WTC11 (cell line): ENCODE data around the gene GRB10. TPM values are rescaled to one million over a fixed set of nuclear protein-coding genes. Genes with fewer than 3 reads are reported as not detected.
"Not testable (repeated sequence)": the region's sequence is repeated elsewhere in the genome, so short reads cannot be mapped to it uniquely, and the experiment has no call there.

Experiments
- ATAC-seq: fragments of 200-7000 bp; cut with Tn5 transposase; 2 replicates; pipeline ENCODE4 v1.10.0; 2021; ENCODE audit warnings: mild to moderate bottlenecking, moderate library complexity
- CTCF ChIA-PET: fragments of 300-600 bp; sonication (Branson Sonifier 250); formaldehyde crosslinking; loops from one replicate; lab custom pipeline; 2021; ENCODE audit warnings: antibody characterized with exemption; lab: Charles Lee
- POLR2A ChIA-PET: fragments of 350-600 bp; sonication (Branson Sonifier 250); formaldehyde crosslinking; loops from one replicate; lab custom pipeline; 2021; ENCODE audit warnings: antibody characterized with exemption; lab: Charles Lee
- DNase-seq: peaks from one replicate; pipeline ENCODE4 v3.0.0; 2021; ENCODE audit warnings: low spot score
- H3K27ac Mint-ChIP-seq: 2 replicates; pipeline ENCODE4 v1.8.0; 2021; ENCODE audit warnings: mixed read lengths
- H3K27me3 Mint-ChIP-seq: 2 replicates; pipeline ENCODE4 v1.8.0; 2021; ENCODE audit warnings: low read depth, mild to moderate bottlenecking, moderate library complexity, mixed read lengths
- H3K36me3 Mint-ChIP-seq: 2 replicates; pipeline ENCODE4 v1.8.0; 2021; ENCODE audit warnings: mixed read lengths
- H3K4me1 Mint-ChIP-seq: 2 replicates; pipeline ENCODE4 v1.8.0; 2022; ENCODE audit warnings: mixed read lengths
- H3K4me3 Mint-ChIP-seq: 2 replicates; pipeline ENCODE4 v1.8.0; 2021; ENCODE audit warnings: mild to moderate bottlenecking, moderate library complexity, mixed read lengths
- H3K9me3 Mint-ChIP-seq: 2 replicates; pipeline ENCODE4 v1.8.0; 2021; ENCODE audit warnings: mixed read lengths
- ATF6 ChIP-seq: sonication (generic); formaldehyde crosslinking; IDR thresholded peaks from 2 replicates; pipeline ENCODE4 v1.8.1; 2023; ENCODE audit warnings: mild to moderate bottlenecking, missing genetic modification reagents
- CDX4 ChIP-seq: fragments of 250-450 bp; sonication (Bioruptor Pico); IDR thresholded peaks from 2 replicates; pipeline ENCODE4 v1.9.0; 2021; ENCODE audit warnings: moderate library complexity, mild to moderate bottlenecking, inconsistent platforms, borderline replicate concordance
- CTCF ChIP-seq: fragments of 200-600 bp; IDR thresholded peaks from 2 replicates; pipeline ENCODE4 v1.8.0; 2022; ENCODE audit warnings: antibody characterized with exemption
- FOXP1 ChIP-seq: sonication (generic); formaldehyde crosslinking; IDR thresholded peaks from 2 replicates; pipeline ENCODE4 v1.8.0; 2022; ENCODE audit warnings: missing genetic modification reagents, mild to moderate bottlenecking, moderate library complexity, borderline replicate concordance
- GABPB1 ChIP-seq: sonication (generic); formaldehyde crosslinking; IDR thresholded peaks from 2 replicates; pipeline ENCODE4 v1.8.1; 2023; ENCODE audit warnings: mild to moderate bottlenecking, missing genetic modification reagents
- IRF1 ChIP-seq: sonication (generic); formaldehyde crosslinking; IDR thresholded peaks from 2 replicates; pipeline ENCODE4 v1.8.0; 2023; ENCODE audit warnings: missing genetic modification reagents
- ZNF121 ChIP-seq: sonication (generic); formaldehyde crosslinking; IDR thresholded peaks from 2 replicates; pipeline ENCODE4 v1.8.0; 2023; ENCODE audit warnings: missing genetic modification reagents
- ZNF425 ChIP-seq: fragments of 250-450 bp; sonication (Bioruptor Pico); conservative IDR thresholded peaks from 2 replicates; pipeline ENCODE4 v1.9.0; 2021; ENCODE audit warnings: mild to moderate bottlenecking
- ZNF532 ChIP-seq: fragments of 250-450 bp; sonication (Bioruptor Pico); IDR thresholded peaks from 2 replicates; pipeline ENCODE4 v1.9.0; 2021; ENCODE audit warnings: mild to moderate bottlenecking, borderline replicate concordance
- total RNA-seq: library from RNA; stranded (reverse); gene quantifications from 3 replicates; pipeline ENCODE4 v1.2.3, GENCODE V29; 2021

The GRB10 gene
- total RNA-seq, 1 experiment from 2014 or later = 103 TPM

- TF ChIP-seq ZNF532 (CRISPR knock-in tag) (no peak), CDX4 (CRISPR knock-in tag) (no peak)
Observed at GRCh38 chr7:50738932-50739331, 43.8 kb downstream of the GRB10 start (continued).

- peaks cover 24% of the 10 kb centered on the region for H3K4me1 Mint-ChIP-seq
- H3K27ac Mint-ChIP-seq, ATAC-seq, CTCF ChIA-PET, H3K27me3 Mint-ChIP-seq, DNase-seq, H3K4me3 Mint-ChIP-seq, H3K36me3 Mint-ChIP-seq, POLR2A ChIA-PET: not testable (repeated sequence)
- 0 out of 2 replicates have a peak, but pooled peaks have one; percentile 13 for TF ChIP-seq ZNF121 (CRISPR knock-in tag)
- peaks cover 18% of the 10 kb centered on the region for H3K9me3 Mint-ChIP-seq
Observed at GRCh38 chr7:50735836-50736235, 46.9 kb downstream of the GRB10 start.

GRCh38 chr7:50735333-50735732 lies 47.4 kb downstream of the GRB10 start:
- ChIA-PET CTCF (no interaction called here), POLR2A (no interaction called here)
- ATAC-seq = no peak
- peaks cover 23% of the 10 kb centered on the region for H3K4me1 Mint-ChIP-seq
- no peak for DNase-seq
- no peaks in the 10 kb centered on the region for H3K27me3 Mint-ChIP-seq
- H3K9me3 Mint-ChIP-seq = peaks cover 18% of the 10 kb centered on the region
- H3K36me3 Mint-ChIP-seq = peaks cover 5% of the 10 kb centered on the region; the same call in 1 of the 2 replicates
- TF ChIP-seq ZNF425 = no peak
- no peak overlapping the region; the same call in 1 of the 2 replicates for H3K27ac Mint-ChIP-seq
- no peak overlapping the region for H3K4me3 Mint-ChIP-seq

GRCh38 chr7:50734246-50734645 lies 48.5 kb downstream of the GRB10 start:
- no peak for DNase-seq
- no peak for TF ChIP-seq FOXP1 (CRISPR knock-in tag)
- TF ChIP-seq GABPB1 = no peak
- no peak for TF ChIP-seq CTCF
- no peak for TF ChIP-seq IRF1 (CRISPR knock-in tag)
- no peak for TF ChIP-seq ATF6
- ChIA-PET POLR2A (no interaction called here), CTCF (no interaction called here)
- Mint-ChIP-seq H3K4me1 (peaks cover 13% of the 10 kb centered on the region; the same call in 1 of the 2 replicates), H3K36me3 (peaks cover 3% of the 10 kb centered on the region; the same call in 1 of the 2 replicates), H3K9me3 (peaks cover 14% of the 10 kb centered on the region), H3K27ac (no peak overlapping the region), H3K4me3 (no peak overlapping the region), H3K27me3 (no peaks in the 10 kb centered on the region)
- ATAC-seq = no peak
